Measurements from ENCODE around the gene GSDMA.

GSDMA gene

DNA sequence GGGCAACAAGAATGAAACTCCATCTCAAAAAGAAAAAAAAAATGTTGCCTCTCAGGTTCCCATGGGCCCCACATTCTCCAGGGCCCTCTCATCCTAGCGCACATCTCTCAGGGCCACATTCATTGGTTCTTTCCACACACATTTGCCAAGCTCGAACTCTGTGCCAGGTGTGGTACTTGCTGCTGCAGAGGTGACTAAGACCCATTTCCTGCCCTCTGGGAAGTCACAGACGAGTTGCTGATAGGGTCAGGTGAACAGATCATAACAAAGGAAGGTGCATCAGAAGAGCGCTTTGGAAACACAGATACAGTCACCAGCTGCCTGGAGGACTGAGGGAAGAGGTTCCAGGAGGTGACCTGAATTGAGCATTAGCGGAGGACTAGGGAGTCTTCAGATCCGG lies 1.0 kb downstream of the GSDMA start:
- DNase-seq (ENCODE audit: low spot score): no peak

DNA sequence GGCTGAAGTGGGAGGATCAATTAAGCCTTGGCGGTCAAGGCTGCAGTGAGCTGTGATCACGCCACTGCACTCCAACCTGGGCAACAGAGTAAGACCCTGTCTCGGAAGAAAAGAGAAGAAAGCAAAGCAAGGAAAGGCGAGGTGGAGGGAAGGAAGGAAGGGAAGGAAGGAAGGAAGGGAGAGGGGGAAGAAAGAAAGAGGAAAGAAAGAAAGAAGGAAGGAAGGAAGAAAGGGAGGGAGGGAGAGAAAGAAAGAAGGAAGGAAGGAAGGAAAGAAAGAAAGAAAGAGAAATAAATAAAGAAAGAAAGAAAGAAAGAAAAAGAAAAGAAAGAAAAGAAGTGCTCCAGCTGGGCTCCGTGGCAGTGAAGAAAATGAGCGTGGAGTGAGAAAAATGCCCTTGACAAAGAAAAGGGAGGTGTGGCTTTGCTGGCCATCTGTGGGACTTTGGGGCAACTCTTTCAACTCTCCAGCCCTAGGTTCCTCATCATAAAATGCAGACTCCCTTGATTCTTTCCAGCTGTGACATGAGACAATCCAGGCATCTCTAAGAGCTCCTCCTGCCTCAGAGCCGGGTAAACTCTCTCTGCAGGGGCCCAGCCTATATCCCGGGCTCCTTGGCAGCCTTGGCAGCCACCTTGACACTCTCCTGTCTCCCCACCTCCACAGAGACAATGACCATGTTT lies 2.4 kb downstream of the GSDMA start:
- DNase-seq (ENCODE audit: low spot score): no peak

DNA sequence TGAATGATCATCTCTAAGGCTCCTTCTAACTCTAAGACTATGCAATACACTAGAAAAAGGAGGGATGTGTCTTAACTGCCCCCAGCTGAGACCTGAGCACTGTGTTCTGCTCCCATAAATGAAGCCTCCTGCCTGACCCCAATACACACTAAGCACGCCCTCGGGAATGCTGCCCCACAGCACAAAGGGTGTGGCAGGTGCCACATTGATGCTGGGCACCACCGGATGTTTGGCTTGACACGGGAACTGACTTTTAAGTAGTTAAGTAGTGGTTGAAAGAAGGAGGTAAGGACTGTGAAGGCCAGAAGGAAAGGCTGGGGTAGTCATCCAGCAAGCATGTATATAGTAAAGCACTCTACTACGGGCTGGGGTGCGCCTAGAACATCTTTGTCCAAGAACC lies 4.0 kb downstream of the GSDMA start:
- no peak for DNase-seq (ENCODE audit: low spot score)

DNA sequence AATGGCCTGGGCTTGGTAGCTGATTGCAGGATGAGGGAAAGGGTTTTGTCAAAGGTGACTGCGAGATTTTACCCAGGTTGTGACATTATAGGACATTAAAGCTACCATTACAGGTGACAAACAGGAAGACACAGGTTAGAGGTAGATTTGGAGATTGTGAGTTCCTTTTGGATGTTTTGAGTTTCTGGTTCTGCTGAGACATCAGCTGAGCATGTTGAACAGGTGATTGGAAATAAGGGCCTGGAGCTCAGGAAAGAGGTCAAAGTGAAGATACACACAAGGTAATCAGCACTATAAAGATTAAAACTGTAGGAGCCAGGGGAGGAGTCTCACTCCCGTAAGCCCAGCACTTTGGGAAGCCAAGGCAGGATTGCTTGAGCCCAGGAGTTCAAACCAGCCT lies 6.0 kb downstream of the GSDMA start:
- DNase-seq (ENCODE audit: low spot score): no peak

DNA sequence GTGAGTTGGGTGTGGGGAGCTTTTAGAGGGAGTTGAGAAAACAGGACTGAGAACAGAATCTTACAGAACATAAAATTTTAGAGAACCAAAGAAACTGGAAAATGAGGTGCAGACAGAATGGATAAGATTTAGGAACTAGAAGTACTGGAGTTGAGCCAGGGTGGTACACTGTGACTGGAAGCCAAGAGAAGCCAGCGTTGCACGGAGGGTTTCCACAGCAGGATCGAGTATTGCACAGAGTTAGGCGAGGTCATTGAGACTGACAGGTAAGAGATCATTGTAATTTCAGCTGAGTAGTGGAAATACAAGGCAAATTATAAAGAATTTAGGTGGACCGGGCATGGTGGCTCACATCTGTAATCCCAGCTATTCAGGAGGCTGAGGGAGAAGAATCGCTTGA lies 6.6 kb downstream of the GSDMA start:
- DNase-seq (ENCODE audit: low spot score): no peak

DNA sequence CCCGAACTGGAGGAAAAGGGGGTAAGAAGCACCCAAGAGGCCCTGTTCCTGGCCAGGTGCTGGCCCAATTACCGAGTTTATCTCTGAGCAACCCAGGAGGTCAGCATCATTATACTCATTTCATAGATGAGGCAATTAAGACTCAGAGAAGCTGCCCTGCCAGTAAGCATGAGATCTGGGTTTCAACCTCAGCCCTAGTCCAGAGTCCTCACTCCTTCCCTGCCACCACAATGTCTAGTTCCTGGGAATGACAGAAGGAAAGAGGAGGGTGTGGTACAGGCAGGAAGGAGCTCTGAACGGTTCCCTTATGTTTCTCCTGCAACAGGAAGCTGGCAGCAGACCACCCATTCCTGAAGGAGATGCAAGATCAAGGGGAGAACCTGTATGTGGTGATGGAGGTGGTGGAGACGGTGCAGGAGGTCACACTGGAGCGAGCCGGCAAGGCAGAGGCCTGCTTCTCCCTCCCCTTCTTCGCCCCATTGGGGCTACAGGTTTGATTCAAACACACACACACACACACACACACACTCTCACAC lies 7.4 kb downstream of the GSDMA start:
- no peak for DNase-seq (ENCODE audit: low spot score)

DNA sequence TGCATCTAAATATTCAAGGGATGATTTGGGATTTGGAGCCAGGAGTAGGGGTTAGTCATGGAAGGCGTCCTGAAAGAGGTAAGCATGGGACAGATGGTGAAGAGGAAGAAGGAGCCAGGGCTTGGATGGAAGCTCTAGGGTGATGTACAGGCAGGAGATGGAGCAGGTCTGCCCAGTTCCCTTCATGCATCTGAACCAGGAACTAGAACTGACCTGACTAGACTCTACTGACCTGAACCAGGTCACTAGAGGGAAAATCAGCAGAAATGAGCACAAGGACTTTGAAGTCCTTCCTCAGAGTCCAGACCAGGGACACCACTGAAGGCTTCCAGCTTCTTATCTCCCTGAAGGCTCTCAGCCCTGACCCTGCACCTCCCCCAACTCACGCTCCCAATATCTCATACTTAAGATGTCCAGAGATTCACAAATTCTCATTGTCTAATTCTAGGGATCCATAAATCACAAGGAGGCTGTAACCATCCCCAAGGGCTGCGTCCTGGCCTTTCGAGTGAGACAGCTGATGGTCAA lies 8.3 kb downstream of the GSDMA start:
- no peak for DNase-seq (ENCODE audit: low spot score)

DNA sequence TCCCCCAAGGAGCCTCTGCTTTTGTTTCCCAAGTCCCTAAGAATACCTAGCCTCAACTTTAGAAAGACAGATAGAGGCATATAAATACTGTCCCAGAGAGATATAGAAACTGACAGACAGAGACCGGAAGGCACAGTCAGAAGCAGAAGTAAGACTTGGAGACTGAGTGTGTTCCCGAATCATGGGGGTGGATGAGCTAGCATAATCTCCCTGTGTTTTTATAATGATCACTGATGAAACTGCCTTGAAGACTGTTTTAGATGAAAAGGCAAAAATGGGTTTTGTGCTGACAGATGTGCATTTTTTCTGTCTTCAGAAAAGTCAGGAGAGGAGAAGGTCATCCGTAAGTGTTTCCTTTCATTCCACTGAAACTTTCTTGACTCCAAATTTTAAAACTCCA lies 9.5 kb downstream of the GSDMA start:
- no peak for DNase-seq (ENCODE audit: low spot score)

DNA sequence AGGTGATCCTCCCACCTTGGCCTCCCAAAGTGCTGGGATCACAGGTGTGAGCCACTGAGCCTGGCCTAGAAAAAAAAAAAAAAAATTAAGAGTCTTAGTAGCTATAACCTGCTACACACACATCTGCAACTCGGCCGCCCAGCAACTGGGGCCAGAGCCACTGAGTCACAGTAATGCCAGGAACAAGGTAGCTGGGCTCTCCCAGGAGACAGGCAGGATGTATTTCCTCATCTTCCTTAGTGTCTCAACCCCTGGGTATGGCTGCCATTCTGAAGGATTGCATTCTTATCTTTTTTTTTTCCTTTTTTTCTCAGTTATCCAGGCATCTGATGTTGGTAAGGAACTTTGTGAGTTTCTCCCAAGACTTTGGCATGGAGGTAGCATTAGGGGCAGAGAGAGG lies 10.7 kb downstream of the GSDMA start:
- DNase-seq (ENCODE audit: low spot score): no peak

DNA sequence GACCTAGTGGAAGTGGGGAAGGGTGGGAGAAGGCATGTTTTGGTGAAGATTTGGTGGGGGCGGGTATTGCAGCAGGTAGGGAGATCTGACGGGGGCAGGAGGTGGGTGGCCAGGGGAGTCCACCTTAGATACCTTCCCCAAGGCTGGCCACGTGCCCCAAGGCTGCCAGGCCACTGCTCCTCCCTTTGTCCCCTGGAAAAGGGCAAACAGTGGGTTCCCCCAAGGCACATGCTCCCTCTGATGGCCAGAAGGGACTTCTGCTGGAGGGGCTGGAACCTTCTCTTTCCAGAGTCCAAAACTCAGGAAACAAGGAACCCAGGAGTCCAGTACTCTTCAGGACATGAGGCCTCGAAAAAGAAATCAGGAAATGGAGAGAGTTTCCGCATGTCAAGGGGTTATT lies 11.6 kb downstream of the GSDMA start:
- no peak for DNase-seq (ENCODE audit: low spot score)

DNA sequence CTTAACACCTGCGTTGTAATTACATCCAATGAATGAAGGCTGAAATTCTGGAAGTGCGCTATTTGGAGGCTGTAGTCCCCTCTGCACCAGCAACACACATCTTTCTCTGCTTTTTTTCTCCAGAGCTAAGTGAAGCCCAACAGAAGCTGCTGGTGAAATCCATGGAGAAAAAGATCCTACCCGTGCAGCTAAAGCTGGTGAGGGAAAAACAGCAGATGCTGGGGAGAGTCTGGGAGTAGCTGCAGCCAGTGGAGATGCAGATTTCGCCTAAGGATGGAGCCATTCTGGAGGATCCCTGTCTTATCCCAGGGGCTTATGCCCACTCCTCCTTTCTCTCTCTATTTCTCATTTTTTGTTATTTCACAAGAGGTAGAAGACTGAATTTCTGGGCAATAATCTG lies 13.0 kb downstream of the GSDMA start:
- no peak for DNase-seq (ENCODE audit: low spot score)

DNA sequence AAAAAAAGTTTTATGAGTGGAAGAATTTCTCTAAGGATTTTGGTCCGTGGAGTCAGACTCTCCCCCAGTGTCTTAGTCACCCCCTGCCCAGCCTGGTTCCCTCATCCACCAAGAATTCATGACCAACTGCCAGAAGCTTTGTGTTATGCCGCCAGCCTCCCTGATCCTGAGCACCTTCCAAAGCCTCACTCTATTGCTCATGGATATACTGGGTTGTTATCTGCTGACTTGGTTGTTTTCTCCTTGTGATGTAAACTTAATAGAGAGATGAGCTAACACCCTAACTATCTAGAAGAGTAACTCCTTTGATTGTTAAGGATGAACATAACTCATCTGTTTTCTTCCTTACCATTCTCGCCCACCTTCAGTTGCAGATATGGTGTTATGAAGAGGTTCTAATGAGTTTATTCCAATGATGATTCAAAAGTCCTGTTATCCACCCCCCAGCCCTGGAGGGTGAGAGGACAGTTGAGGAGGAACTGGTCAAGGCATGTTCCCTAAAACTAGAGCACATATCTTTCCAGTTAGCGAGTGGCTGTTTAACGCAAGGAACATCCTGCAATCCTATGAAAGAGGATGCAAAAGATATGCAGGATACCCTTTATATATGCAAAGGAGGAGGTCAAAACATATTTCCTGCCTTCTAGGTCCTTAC lies 16.3 kb downstream of the GSDMA start:
- no peak for DNase-seq (ENCODE audit: low spot score)

DNA sequence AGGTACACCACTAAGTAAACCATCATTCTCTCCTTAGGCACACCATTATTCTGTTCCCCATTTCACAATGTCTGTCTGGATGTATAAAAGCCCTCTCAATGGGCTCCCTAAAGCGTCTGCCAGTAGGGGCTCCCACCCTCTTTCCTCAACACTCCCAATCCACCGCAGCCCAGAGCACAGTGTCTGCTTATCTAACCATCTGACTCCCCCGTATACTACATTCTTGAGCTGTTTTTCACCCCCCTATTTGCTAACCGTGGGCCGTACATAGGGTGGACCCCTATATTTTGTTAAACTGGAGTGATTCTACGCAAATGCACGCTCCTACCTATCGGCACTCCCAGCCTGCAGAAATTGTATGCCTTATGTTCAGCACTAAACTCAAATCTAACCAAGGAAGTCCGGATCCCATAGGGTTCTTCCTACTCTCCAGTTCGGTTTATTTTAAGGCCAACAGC lies 17.1 kb downstream of the GSDMA start:
- no peak for DNase-seq (ENCODE audit: low spot score)

DNA sequence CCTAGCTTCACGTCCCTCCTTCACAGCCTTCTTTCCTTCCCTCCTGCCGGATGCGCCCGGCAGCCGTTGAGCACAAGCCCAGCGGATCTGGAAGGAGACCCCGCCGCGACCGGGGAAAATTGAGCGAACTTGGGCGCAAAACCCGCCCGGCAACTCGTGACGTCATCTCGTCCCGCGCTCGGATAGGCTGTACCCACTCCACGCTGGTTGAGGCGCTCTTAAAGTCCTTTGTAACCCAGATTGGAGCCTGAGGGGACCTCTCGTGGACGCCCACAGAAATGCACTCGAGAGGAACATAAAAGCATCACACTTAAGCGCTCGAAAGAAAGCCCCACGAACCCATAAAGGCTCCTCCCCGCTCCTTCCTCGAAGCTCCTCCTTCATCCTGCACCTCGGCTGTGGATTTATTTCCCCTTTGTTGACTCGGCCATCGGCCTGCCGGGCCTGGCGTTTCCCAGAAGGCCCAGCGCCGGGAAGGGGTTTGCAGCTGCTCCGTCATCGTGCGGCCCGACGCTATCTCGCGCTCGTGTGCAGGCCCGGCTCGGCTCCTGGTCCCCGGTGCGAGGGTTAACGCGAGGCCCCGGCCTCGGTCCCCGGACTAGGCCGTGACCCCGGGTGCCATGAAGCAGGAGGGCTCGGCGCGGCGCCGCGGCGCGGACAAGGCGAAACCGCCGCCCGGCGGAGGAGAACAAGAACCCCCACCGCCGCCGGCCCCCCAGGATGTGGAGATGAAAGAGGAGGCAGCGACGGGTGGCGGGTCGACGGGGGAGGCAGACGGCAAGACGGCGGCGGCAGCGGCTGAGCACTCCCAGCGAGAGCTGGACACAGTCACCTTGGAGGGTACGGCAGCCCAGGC lies 17.8 kb downstream of the GSDMA start, which contains the start of gene PSMD3:
Gene PSMD3 (plus strand): TSS at position 457 of the 856 bp plus-strand sequence. CDS start 164 bp downstream, at position 621.
- peak; percentile 75 for DNase-seq (ENCODE audit: low spot score)

DNA sequence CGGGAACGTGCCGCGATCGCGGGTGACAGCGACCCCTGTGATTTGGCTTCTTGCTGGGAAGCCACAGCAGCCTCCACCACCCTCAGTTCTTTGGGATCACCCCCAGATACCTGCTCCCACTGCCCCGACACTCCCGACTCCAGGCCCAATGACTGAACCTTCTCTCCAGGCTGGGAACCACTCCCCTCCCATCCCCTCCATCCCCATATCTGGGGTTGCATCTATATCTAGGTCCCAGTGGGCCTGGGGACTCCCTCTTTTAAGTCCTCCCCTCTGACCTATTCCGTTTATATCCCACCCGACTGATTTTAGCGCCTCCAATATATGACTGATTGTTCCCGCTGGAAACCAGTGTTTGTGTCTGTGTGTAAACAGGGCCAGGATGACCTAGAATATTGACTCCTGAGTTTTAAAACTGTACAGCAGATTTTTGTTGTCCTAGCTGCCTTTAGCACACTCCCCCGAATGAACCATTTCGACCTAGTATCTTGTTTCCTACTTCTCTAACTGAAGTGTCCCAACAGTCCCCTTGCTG lies 18.5 kb downstream of the GSDMA start:
- no peak for DNase-seq (ENCODE audit: low spot score)

DNA sequence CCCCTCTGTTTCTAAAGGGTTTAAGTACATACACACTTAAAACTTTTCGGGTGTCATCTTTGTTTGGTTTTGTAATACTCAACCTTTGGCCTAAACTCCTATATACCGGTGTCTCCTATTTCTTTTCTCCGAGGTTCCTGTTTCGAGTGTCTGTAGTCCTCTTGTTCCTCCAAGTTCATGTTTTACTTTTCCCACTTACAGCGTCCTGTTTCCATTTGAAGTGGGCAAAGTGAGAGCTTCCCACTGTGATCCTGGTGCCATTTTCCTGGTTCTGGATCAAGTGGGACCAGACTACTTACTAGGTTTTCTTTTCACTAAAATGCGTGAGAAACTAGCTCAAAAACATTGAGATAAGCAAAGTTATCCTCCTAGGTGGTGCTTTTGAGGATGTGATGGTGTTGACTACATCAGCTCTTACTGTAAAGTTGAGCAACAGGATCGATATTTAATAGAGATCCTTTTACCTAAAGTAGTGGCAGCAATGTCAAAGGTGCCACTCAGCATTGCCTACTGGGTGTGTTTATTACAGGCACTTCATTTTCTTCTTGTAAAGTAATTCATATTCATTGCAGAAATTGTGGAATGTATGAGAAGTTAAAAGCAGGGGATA lies 19.1 kb downstream of the GSDMA start:
- no peak for DNase-seq (ENCODE audit: low spot score)

DNA sequence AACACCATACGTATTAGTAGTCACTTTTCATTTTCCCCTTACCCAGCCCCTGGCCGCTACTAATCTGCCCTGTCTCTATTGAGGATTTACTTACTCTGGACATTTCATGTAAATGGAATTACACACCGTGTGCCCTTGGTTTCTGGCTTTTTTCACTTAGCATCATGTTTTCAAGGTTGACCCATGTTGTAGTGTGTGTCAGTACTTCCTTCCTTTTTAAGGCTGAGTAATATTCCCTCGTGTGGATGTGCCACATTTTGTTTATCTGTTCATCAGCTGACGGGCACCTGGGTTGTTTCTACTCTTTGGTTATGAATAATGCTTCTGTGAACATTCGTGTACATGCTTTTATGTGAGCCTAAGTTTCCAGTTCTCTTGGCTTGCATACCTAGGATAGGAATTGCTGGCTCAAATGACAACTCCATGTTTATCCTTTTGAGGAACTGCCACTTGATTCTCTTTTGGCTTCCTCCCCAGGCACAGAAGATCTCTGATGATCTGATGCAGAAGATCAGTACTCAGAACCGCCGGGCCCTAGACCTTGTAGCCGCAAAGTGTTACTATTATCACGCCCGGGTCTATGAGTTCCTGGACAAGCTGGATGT lies 25.5 kb downstream of the GSDMA start:
- no peak for DNase-seq (ENCODE audit: low spot score)

DNA sequence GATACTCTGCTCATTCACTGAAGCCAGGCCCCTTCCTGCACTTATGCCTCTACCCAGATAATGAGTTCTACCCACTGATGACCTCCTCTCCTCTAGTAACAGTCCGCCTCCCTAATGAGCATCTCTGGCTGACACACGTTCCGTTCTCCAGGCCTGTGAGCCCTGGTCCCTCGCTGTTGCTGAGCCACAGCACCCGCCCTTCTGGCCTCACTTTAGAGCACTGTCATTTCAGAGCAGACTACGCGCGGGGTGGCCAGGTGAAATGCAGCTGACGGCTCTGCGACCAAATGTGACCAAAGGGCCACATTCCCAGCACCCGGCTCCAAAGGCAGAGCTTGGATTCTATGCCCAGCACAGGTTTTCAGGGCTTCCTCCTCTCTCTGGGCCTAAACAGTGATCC lies 31.6 kb downstream of the GSDMA start:
- DNase-seq (ENCODE audit: low spot score): no peak

DNA sequence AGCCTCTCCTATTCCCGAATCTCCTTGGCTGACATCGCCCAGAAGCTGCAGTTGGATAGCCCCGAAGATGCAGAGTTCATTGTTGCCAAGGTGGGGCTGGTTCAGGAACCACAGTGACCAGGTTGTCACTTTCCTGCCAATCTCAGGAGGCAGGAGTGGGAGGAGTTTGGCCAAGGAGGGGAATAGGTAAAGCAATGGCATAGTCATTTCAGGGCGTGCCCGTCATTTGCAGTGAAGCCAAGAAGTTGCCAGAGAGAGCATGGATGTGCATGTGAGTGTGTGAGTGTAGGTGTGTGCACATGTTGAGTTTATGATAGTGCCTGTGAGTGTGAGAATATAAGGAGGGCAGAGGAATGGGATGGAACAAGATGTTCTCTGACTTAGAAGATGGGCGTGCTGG lies 32.6 kb downstream of the GSDMA start:
- DNase-seq (ENCODE audit: low spot score): no peak

DNA sequence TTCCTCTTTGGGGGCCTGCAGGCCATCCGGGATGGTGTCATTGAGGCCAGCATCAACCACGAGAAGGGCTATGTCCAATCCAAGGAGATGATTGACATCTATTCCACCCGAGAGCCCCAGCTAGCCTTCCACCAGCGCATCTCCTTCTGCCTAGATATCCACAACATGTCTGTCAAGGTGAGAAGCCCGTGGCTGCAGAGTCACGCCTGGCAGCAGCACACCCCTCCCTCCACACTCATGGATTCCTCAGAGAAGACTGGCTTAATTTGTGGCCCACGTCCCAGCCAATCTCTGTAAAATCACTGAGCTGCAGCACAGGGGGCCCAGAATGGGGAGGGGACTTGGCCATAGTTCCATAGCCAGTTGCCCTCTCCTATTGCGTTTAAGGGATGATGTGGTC lies 33.4 kb downstream of the GSDMA start:
- DNase-seq (ENCODE audit: low spot score): no peak

DNA sequence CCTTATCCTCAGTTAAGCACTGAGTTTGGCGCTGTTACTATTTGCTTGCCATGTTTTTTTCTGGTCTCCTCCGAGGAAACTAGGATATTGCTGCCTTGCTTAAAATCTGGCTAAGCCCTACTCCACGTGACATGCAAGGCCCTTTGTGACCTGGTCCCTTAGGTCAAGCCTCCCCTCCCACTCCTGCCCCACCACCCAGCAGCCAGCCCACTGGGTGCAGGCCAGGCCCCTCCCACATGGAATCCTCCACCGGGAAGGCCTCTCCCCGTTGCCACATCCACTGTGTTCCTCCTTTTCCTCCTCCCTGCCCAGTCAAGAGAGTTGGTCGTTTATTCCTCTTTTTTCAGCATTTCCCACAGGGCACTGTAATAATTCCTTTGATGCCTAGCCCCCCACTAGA lies 34.0 kb downstream of the GSDMA start:
- DNase-seq (ENCODE audit: low spot score): no peak
